GM18526 (cell line): ENCODE results near the gene PLCH1.

Experiments
- POLR2A ChIP-seq: IDR thresholded peaks from 3 replicates; pipeline ENCODE4 v1.6.1; 2011; ENCODE audit not compliant: insufficient read length; ENCODE audit errors: extremely low read depth

Gene PLCH1

GRCh38 chr3:155682426-155683343 is 62.2 kb downstream of the PLCH1 start:
- no peak for TF ChIP-seq POLR2A

GRCh38 chr3:155676252-155676981 is 68.5 kb downstream of the PLCH1 start:
- TF ChIP-seq POLR2A: no peak

GRCh38 chr3:155675094-155675493 is 69.8 kb downstream of the PLCH1 start:
- no peak for TF ChIP-seq POLR2A

DNA sequence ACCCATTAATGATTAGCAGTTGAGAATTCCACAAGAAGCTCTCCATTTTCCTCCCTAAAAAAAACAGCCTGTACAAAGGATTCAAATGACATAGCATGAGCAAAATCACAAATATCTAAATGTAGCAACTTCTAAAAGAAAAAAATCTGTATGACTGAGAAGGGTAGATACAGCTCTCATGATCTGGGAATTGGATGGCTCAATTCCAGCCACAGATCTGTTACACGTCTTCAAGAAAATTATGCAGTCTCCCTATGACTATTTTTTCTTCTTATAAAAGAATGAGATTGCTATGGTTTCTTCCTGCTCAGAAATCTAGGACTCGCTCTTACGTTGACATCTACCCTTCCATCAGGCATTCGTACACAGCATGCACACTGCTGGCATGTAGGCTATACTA is 71.5 kb downstream of the PLCH1 start:
- no peak for TF ChIP-seq POLR2A

DNA sequence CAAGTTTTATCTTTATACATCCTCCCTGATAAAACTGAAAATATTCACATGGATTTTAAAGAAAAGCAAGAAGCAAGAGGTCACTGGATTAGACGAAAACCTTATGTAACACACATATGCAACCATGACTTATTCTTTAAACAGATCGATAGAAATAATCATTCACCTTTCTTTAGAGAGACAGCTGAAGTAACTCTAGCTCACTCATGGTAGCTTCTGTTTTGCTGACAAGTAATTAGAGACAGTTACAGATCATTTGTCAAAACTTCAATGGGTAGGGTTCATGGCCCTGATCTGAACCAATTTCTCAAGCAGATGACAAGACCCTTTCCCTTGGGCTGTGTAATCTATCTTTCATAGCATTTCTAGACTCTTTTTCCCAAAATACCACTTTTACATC is 74.5 kb downstream of the PLCH1 start:
- TF ChIP-seq POLR2A: no peak

GRCh38 chr3:155667988-155668387 is 76.9 kb downstream of the PLCH1 start:
- no peak for TF ChIP-seq POLR2A

DNA sequence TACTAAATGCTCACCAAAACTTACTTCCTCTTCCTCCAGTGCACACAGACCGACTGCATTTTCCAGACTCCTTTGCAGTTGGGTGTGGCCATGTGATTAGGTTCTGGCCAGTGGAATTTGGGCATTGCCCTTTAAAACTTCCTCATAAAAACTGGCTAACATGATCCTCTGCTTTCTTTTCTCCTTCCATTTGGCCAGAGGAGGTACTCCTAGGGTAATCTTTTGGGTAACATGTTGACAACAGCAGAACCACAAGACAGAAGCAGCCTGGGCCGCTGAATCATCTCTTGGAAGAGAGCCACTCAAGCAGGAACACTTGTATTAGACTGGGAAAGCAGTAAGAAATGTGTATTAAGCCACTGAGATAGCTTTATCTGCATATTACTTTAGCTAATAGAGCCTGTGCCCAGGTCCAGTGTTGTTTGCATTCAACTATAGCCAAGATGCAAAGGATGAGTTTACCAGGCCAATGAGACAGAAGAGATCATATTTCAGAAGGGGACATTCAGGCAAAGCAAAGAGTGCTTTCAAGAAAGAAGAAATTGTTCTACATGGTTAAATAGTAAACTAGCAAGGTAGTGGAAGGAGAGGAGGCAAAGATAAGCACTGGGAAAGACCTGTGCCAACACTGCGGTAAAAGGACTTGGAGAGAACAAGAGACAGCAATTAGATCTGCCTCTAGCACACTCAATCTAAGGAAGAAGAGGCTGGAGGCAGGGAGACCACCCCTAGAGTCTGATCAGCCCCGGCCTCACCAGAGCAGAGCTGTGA is 79.8 kb downstream of the PLCH1 start:
- TF ChIP-seq POLR2A: no peak

- no peak for TF ChIP-seq POLR2A
Observed at GRCh38 chr3:155663467-155664212, 81.2 kb downstream of the PLCH1 start.

DNA sequence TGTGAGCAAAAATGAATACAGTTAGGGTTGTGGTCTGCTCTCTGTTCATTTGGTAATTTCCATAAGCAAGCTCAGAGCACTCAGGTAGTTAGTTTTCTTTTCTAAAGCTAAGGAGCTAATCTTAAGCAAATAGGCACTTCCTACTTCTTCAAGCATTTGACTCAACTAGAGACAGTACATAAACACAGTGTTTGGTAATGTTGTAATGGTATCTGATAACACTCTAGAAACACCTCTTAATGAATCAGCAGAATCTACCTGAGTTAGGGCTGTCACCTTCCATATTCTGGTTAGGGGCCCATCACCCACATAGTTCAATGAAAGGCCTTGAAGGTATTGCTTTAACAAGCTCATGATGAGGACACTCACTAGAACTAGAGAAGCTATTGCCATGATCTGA is 83.1 kb downstream of the PLCH1 start:
- TF ChIP-seq POLR2A: no peak

DNA sequence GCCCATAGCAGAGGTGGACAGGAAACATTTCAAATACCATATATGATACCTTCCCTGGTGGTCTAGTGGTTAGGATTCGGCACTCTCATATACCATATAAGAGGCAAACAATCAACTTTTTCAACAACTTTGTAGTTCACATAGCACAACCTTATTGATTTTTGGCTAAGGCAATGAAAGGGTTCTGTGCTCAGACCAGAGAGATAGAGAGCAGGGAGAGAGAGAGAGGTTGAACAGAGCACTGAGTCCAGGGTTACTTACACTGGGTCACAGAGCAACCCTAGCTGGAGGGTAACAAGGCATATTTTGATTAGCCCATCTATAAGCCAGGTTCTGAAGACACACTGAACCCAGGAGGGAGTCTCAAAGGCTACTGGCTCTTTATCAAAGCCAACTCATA is 83.8 kb downstream of the PLCH1 start:
- TF ChIP-seq POLR2A: no peak

DNA sequence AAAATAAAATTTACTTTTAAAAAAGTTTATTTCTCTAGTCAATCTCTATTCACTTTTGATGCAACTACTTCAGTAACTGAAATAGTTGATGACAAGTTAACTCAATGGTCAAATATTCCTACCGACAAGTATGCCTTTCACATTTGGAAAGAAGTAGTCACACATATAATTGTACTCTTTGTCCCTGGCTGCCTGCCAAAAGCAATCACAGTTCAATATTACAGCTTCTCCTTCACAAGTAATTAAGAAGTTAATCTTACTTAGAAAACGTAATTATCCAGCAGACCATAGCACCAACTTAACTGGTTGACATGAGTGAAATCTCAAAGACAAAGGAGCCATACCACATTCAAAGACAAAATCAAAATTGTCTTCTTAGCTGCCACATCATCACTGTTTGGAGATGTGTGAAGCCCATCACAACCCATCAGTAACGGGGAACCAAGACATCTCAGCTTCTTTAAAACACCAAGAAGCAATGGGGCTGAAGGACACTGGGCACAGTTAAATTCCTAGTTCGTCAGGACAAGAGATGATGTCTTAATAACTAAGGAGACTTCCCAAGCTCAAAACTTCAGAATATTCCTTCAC is 86.1 kb downstream of the PLCH1 start:
- TF ChIP-seq POLR2A: no peak

GRCh38 chr3:155658006-155658405 is 86.9 kb downstream of the PLCH1 start:
- no peak for TF ChIP-seq POLR2A

- no peak for TF ChIP-seq POLR2A
Observed at GRCh38 chr3:155657161-155657560, 87.7 kb downstream of the PLCH1 start.

- no peak for TF ChIP-seq POLR2A
Observed at GRCh38 chr3:155656466-155656865, 88.4 kb downstream of the PLCH1 start.

DNA sequence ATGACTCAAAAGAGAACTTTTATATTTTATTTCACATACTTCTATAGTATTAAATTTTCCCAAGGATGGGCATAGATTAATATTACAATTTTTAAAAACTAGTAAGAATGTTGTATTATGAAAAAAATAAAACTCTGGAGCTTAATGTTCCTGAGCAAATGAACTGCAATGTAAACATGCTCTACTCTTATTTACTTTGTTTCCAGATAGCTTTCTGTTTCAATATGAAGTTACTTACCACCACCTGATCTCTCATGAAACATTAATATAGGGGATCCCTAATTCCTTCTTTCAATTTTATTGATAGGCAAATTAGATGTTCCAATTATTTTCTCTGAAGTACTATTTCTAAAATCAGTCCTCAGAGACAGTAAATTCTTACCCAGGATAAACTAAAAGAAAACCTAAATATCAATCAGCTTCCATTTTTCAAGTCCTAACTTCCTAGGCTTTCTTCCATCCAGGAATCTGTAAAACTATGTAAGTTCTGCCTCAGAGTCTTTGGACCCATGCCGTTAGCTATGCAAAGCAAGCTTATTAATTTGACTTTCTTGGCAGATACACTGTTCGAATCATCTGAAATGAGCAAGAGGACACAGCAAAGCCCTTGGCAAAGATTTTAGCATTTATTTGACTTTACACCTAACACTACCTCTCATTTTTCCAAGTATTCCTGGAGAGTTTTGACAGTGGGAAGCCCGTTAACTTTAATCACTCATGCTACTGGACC is 93.2 kb downstream of the PLCH1 start:
- TF ChIP-seq POLR2A: no peak
